Measurements from ENCODE around the gene CNOT6L. TPM values are rescaled to one million over a fixed set of nuclear protein-coding genes. Genes with fewer than 3 reads are reported as not detected.

The CNOT6L gene
- total RNA-seq, 4 donors from 2014 or later, result 10.0 to 21.1 (median 13.1) TPM

DNA sequence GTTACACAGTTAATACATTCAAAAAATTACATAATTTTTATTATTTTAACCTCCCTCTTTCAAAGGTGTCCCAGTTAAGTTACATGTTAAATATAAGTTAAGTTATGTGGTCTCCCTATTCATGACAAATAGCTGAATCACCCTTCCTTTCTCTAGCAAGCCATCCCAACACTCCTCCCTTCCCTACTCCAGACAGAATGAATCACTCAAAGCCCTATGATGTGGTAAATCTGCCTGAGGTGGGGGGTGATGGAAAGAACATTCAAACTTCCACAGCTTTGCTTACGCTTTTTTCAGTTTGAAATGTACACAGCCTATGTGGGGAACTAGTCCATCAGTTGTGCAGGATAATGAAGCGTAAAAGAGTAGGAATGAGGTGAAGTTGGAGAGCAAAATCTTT is 123.4 kb downstream of the CNOT6L start:
- Histone ChIP-seq H3K4me3 (no peak overlapping the region), H3K9me3 (no peaks in the 10 kb centered on the region), H3K4me1 (peaks cover 7 to 27% of the 10 kb centered on the region in 2 donors), H3K27ac (no peak overlapping the region), H3K36me3 (no peaks in the 10 kb centered on the region), H3K27me3 (no peaks in the 10 kb centered on the region)
- DNase-seq (no peak), ATAC-seq (no peak)
- intact Hi-C loops (cut with DNase I; ENCODE audit: low total_unique reads) (loop anchor here (5.0 kb wide), 2 partner anchors 78 to 308 kb away; no protein-coding TSS in a partner anchor), in situ Hi-C loops (cut with MboI; ENCODE audit: low sequenced_read_pairs in 4 of 4) (loop anchor here in 1 of 4 donors (10.0 kb wide), 1 partner anchor 311 kb away; no protein-coding TSS in a partner anchor)
- no peak for TF ChIP-seq POLR2A (IDR thresholded peaks at IDR 0.05)

DNA sequence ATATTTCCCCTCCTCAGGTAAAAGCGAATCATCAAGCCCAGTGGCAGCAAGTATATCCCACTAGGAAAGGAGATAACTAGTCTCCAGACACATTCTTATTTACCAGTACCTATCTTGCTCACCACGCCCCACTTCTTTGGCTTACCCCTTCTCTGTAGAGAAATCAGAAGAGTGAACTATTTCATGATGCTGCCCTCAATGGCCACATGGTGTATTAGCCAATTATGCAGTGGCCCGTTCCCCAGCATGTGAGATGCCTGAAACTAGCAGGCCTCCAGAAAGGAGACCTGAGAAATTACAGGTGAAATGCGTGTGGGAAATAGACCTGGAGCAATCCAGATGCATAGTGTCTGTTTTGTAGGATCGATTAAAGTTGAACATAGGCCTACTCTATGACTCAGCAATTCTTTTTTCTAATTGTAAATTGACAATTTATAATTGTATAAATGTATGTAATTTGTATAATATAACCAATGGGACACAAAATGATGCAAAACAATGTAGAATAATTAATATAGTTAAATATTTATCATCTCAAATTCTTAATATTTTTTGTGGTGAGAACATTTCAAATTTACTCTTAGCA is 126.2 kb downstream of the CNOT6L start:
- Histone ChIP-seq H3K27me3 (no peaks in the 10 kb centered on the region), H3K36me3 (no peaks in the 10 kb centered on the region), H3K9me3 (no peaks in the 10 kb centered on the region), H3K27ac (no peak overlapping the region), H3K4me3 (no peak overlapping the region), H3K4me1 (peaks cover 0 to under 1% of the 10 kb centered on the region in 2 donors)
- TF ChIP-seq, protein P1, sequence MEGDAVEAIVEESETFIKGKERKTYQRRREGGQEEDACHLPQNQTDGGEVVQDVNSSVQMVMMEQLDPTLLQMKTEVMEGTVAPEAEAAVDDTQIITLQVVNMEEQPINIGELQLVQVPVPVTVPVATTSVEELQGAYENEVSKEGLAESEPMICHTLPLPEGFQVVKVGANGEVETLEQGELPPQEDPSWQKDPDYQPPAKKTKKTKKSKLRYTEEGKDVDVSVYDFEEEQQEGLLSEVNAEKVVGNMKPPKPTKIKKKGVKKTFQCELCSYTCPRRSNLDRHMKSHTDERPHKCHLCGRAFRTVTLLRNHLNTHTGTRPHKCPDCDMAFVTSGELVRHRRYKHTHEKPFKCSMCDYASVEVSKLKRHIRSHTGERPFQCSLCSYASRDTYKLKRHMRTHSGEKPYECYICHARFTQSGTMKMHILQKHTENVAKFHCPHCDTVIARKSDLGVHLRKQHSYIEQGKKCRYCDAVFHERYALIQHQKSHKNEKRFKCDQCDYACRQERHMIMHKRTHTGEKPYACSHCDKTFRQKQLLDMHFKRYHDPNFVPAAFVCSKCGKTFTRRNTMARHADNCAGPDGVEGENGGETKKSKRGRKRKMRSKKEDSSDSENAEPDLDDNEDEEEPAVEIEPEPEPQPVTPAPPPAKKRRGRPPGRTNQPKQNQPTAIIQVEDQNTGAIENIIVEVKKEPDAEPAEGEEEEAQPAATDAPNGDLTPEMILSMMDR (IDR thresholded peaks at IDR 0.05 in 4 of 5, conservative IDR thresholded peaks at IDR 0.05 in 1 of 5), result no peak
- no peak for TF ChIP-seq POLR2A (IDR thresholded peaks at IDR 0.05)
- intact Hi-C loops (cut with DNase I; ENCODE audit: low total_unique reads), result no loop called here
- DNase-seq (no peak), ATAC-seq (no peak)
- in situ Hi-C loops (cut with MboI; ENCODE audit: low sequenced_read_pairs in 4 of 4), result loop anchor here in 1 of 4 donors (10.0 kb wide), 1 partner anchor 308 kb away; no protein-coding TSS in a partner anchor

DNA sequence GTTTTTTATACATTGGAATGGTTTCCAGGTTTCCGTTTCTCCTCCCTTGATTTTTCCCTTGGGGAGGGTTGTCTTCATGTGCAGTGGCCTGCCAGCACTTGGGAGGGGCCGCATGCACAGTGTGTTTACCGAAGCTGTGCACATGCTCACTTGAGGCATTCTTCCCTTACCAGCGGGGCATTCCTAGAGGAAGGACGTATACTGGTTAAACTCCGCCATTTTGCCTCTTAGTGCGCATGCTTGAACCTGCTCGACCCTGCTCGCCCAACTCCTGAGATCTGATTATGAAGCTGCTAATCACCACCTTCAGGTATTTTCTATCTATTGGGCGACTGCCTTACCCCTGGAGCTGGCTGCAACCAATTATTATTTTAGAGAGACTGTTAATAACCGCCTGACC is 137.4 kb downstream of the CNOT6L start:
- no peaks in the 10 kb centered on the region for H3K27me3 ChIP-seq
- no peaks in the 10 kb centered on the region for H3K4me1 ChIP-seq
- intact Hi-C loops (cut with DNase I; ENCODE audit: low total_unique reads) (no loop called here), in situ Hi-C loops (cut with MboI; ENCODE audit: low sequenced_read_pairs in 4 of 4) (no loop called here)
- no peak for DNase-seq
- no peaks in the 10 kb centered on the region for H3K36me3 ChIP-seq
- ATAC-seq, result no peak
- H3K4me3 ChIP-seq, result no peak overlapping the region
- H3K27ac ChIP-seq, result no peak overlapping the region
- no peak for TF ChIP-seq POLR2A (IDR thresholded peaks at IDR 0.05)
- TF ChIP-seq, protein P1 (IDR thresholded peaks at IDR 0.05 in 4 of 5, conservative IDR thresholded peaks at IDR 0.05 in 1 of 5), result no peak
- no peaks in the 10 kb centered on the region for H3K9me3 ChIP-seq

DNA sequence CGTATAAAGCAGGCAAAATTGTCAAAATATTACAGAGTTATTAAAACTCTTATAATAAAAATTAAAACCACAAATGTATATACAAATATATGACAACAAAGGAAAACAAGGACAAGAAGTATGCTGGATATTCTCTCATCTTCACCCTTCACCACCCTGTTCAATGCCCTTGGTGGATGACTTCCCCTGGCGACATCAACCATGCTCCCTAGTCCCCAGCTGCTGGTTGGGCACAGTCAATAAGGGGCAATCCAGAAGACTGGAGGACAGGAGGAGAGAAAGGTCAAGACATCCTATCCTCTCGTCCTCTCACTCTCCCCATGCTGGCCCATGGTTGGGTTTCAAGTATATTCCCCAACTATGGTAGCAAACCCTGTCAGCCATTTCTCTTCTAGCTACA is 142.3 kb downstream of the CNOT6L start:
- intact Hi-C loops (cut with DNase I; ENCODE audit: low total_unique reads) (no loop called here), in situ Hi-C loops (cut with MboI; ENCODE audit: low sequenced_read_pairs in 4 of 4) (no loop called here)

DNA sequence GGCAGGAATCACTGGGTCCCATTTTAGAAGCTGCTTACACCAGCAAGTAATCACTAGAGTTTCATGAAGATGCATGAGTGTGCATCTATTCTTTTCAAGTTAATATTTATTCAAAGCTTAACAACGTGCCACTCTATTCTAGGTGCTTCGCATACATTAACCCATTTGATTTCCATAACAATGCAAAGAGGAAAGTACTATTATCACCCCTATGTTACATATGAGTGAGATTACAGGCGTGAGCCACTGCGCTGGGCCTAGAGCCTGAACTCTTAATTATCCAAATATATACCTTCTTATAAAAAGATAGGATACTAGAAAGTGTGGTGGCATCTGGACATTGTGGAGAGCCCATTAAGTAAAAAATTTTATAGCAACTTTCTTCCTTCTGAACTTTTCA is 148.1 kb downstream of the CNOT6L start:
- Histone ChIP-seq H3K4me1 (no peaks in the 10 kb centered on the region), H3K27me3 (no peaks in the 10 kb centered on the region), H3K27ac (no peak overlapping the region), H3K36me3 (no peaks in the 10 kb centered on the region), H3K9me3 (no peaks in the 10 kb centered on the region), H3K4me3 (no peak overlapping the region)
- intact Hi-C loops (cut with DNase I; ENCODE audit: low total_unique reads), result no loop called here
- in situ Hi-C loops (cut with MboI; ENCODE audit: low sequenced_read_pairs in 4 of 4), result no loop called here
- DNase-seq (no peak), ATAC-seq (no peak)
- TF ChIP-seq, protein P1 (IDR thresholded peaks at IDR 0.05 in 4 of 5, conservative IDR thresholded peaks at IDR 0.05 in 1 of 5), result no peak
- TF ChIP-seq POLR2A (IDR thresholded peaks at IDR 0.05), result no peak

More for the DNA sequence above, 142.3 kb downstream of the CNOT6L start:
- H3K27me3 ChIP-seq, result no peaks in the 10 kb centered on the region
- TF ChIP-seq POLR2A (IDR thresholded peaks at IDR 0.05), result no peak
- TF ChIP-seq, protein P1 (IDR thresholded peaks at IDR 0.05 in 4 of 5, conservative IDR thresholded peaks at IDR 0.05 in 1 of 5), result no peak
- no peak for DNase-seq
- H3K4me3 ChIP-seq, result no peak overlapping the region
- no peaks in the 10 kb centered on the region for H3K4me1 ChIP-seq
- no peaks in the 10 kb centered on the region for H3K9me3 ChIP-seq
- no peak for ATAC-seq
- H3K27ac ChIP-seq, result no peak overlapping the region
- H3K36me3 ChIP-seq, result no peaks in the 10 kb centered on the region
